Measurements from ENCODE around the gene PTPRE. TPM values are rescaled to one million over a fixed set of nuclear protein-coding genes. Genes with fewer than 3 reads are reported as not detected.

PTPRE gene
- polyA plus RNA-seq, 1 donor from 2014 or later, result 4.1 TPM

DNA sequence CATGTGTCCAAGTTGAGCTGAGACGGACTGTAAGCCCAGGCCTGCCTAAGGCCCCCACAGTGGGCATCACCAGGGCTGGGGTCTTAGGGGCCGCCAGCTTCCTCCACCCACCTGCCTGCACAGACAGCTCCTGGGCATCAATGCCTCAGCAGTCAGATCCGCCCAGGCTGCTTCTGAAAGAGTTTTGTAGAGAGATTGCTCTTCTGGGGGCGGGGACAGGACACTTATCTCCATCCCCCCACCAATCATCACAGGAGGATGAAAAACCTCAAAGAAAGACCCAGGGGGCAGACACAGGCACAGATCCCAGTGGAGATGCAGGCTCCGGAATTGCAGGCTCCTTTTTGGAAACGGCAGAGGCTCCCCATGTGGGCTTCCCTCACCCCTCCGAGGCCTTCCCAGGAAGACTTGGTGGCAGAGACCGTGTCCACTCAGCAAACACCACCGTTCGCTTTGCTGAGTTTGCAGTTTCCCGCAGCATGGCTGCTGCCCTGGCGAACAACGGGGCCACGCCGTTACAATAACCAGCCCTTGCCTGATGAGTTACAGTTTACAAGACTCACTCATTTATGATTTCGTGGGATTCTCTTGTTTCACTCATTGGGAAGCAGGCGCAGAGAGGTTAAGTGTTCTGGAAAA lies 122.9 kb downstream of the PTPRE start:
- no peak overlapping the region for H3K4me3 ChIP-seq (ENCODE audit: low read length)
- no peak overlapping the region for H3K9ac ChIP-seq (ENCODE audit: low read length)
- H3K27ac ChIP-seq (ENCODE audit: low read length), result no peak overlapping the region

GRCh38 chr10:128030498-128031072 lies 123.7 kb downstream of the PTPRE start:
- Histone ChIP-seq H3K36me3 (ENCODE audit: insufficient read depth, low read length) (no peaks in the 10 kb centered on the region), H3K79me2 (replicated peaks; ENCODE audit: insufficient read depth, low read length) (no peaks in the 10 kb centered on the region), H3K27me3 (ENCODE audit: insufficient read depth, low read depth, low read length) (no peaks in the 10 kb centered on the region), H3K9me3 (ENCODE audit: low read length) (no peaks in the 10 kb centered on the region), H4K20me1 (ENCODE audit: insufficient read depth) (no peaks in the 10 kb centered on the region), H3K4me2 (ENCODE audit: low read length) (no peak overlapping the region), H3F3A (ENCODE audit: insufficient read depth, low read length, poor library complexity, severe bottlenecking) (no peaks in the 10 kb centered on the region), H2AFZ (ENCODE audit: low read depth, low read length) (no peak overlapping the region), H3K27ac (ENCODE audit: low read length) (no peak overlapping the region), H3K9ac (ENCODE audit: low read length) (no peak overlapping the region), H3K4me3 (ENCODE audit: low read length) (no peak overlapping the region), H3K9me2 (ENCODE audit: insufficient read depth, low read length) (no peaks in the 10 kb centered on the region)
- no peak for TF ChIP-seq RAD21 (conservative IDR thresholded peaks at IDR 0.05)
- no peak for TF ChIP-seq TAF1 (IDR thresholded peaks at IDR 0.05; ENCODE audit: low read depth)
- TF ChIP-seq, protein P1, sequence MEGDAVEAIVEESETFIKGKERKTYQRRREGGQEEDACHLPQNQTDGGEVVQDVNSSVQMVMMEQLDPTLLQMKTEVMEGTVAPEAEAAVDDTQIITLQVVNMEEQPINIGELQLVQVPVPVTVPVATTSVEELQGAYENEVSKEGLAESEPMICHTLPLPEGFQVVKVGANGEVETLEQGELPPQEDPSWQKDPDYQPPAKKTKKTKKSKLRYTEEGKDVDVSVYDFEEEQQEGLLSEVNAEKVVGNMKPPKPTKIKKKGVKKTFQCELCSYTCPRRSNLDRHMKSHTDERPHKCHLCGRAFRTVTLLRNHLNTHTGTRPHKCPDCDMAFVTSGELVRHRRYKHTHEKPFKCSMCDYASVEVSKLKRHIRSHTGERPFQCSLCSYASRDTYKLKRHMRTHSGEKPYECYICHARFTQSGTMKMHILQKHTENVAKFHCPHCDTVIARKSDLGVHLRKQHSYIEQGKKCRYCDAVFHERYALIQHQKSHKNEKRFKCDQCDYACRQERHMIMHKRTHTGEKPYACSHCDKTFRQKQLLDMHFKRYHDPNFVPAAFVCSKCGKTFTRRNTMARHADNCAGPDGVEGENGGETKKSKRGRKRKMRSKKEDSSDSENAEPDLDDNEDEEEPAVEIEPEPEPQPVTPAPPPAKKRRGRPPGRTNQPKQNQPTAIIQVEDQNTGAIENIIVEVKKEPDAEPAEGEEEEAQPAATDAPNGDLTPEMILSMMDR (IDR thresholded peaks at IDR 0.05; ENCODE audit: poor library complexity, severe bottlenecking), result no peak
- no peak for TF ChIP-seq SMC3 (conservative IDR thresholded peaks at IDR 0.05; ENCODE audit: poor library complexity)
- no peak for TF ChIP-seq REST (IDR thresholded peaks at IDR 0.05; ENCODE audit: borderline replicate concordance)
- TF ChIP-seq MXI1 (conservative IDR thresholded peaks at IDR 0.05; ENCODE audit: poor library complexity, severe bottlenecking), result no peak
- no peak for TF ChIP-seq EP300 (conservative IDR thresholded peaks at IDR 0.05; ENCODE audit: poor library complexity, severe bottlenecking)

More for the DNA sequence above, 122.9 kb downstream of the PTPRE start:
- Histone ChIP-seq H3K9me2 (ENCODE audit: insufficient read depth, low read length) (no peaks in the 10 kb centered on the region), H3K79me2 (replicated peaks; ENCODE audit: insufficient read depth, low read length) (no peaks in the 10 kb centered on the region), H3K36me3 (ENCODE audit: insufficient read depth, low read length) (no peaks in the 10 kb centered on the region), H3F3A (ENCODE audit: insufficient read depth, low read length, poor library complexity, severe bottlenecking) (no peaks in the 10 kb centered on the region), H3K27me3 (ENCODE audit: insufficient read depth, low read depth, low read length) (no peaks in the 10 kb centered on the region), H2AFZ (ENCODE audit: low read depth, low read length) (no peak overlapping the region), H3K4me2 (ENCODE audit: low read length) (no peak overlapping the region), H4K20me1 (ENCODE audit: insufficient read depth) (no peaks in the 10 kb centered on the region), H3K9me3 (ENCODE audit: low read length) (no peaks in the 10 kb centered on the region)
- TF ChIP-seq EP300 (conservative IDR thresholded peaks at IDR 0.05; ENCODE audit: poor library complexity, severe bottlenecking), result no peak
- TF ChIP-seq POLR2AphosphoS5 (IDR thresholded peaks at IDR 0.05), result no peak
- TF ChIP-seq, protein P1 (IDR thresholded peaks at IDR 0.05; ENCODE audit: poor library complexity, severe bottlenecking), result no peak
- no peak for TF ChIP-seq SMC3 (conservative IDR thresholded peaks at IDR 0.05; ENCODE audit: poor library complexity)
- no peak for TF ChIP-seq EZH2 (IDR thresholded peaks at IDR 0.05; ENCODE audit: borderline replicate concordance, insufficient read depth, low read length, poor library complexity, severe bottlenecking)
- no peak for TF ChIP-seq REST (IDR thresholded peaks at IDR 0.05; ENCODE audit: borderline replicate concordance)
- no peak for TF ChIP-seq MXI1 (conservative IDR thresholded peaks at IDR 0.05; ENCODE audit: poor library complexity, severe bottlenecking)
- TF ChIP-seq RAD21 (conservative IDR thresholded peaks at IDR 0.05), result no peak
- no peak for TF ChIP-seq TAF1 (IDR thresholded peaks at IDR 0.05; ENCODE audit: low read depth)

All from neural cell (in vitro differentiated cells).